Parathyroid adenoma (tissue), 2 donors: Measurements from ENCODE around the gene ABCB9.

Experiments used
- H2AFZ ChIP-seq: fragments of 300-600 bp; sonication (generic); one replicate; pipeline ENCODE4 v1.7.0; 2017; ENCODE audit warnings: antibody characterized with exemption, mild to moderate bottlenecking
- H3K27ac ChIP-seq: fragments of 300-600 bp; sonication (generic); one replicate; pipeline ENCODE4 v1.7.0; 2017
- H3K27me3 ChIP-seq: fragments of 300-600 bp; sonication (generic); one replicate; pipeline ENCODE4 v1.7.0; 2017; ENCODE audit warnings: low read length; ENCODE audit not compliant: control insufficient read depth, insufficient read depth
- H3K36me3 ChIP-seq: fragments of 300-600 bp; sonication (generic); one replicate; pipeline ENCODE4 v1.7.0; 2017; ENCODE audit warnings: low read length; ENCODE audit not compliant: control insufficient read depth, insufficient read depth
- H3K4me1 ChIP-seq: fragments of 300-600 bp; sonication (generic); one replicate; pipeline ENCODE4 v1.7.0; 2017; ENCODE audit warnings: control low read depth
- H3K4me2 ChIP-seq: fragments of 300-600 bp; sonication (generic); one replicate; pipeline ENCODE4 v1.7.0; 2017; ENCODE audit warnings: low read length
- H3K4me3 ChIP-seq: fragments of 300-600 bp; sonication (generic); one replicate; pipeline ENCODE4 v1.7.0; 2017; ENCODE audit warnings: low read depth, low read length
- H3K79me2 ChIP-seq: fragments of 300-600 bp; sonication (generic); one replicate; pipeline ENCODE4 v1.7.0; 2017; ENCODE audit warnings: control low read depth
- H3K9ac ChIP-seq: fragments of 300-600 bp; sonication (generic); one replicate; pipeline ENCODE4 v1.7.0; 2017; ENCODE audit warnings: mild to moderate bottlenecking
- H3K9me3 ChIP-seq: fragments of 300-600 bp; sonication (generic); one replicate; pipeline ENCODE4 v1.7.0; 2017; ENCODE audit warnings: low read length; ENCODE audit not compliant: control insufficient read depth
- CTCF ChIP-seq: fragments of 300-600 bp; sonication (generic); IDR thresholded peaks from one replicate; pipeline ENCODE4 v1.7.0; 2017; ENCODE audit warnings: antibody characterized with exemption, mild to moderate bottlenecking
- donor health status: primary hyperparathyroidism.

Gene ABCB9

GRCh38 chr12:122991623-122992275 lies 25.5 kb upstream of the ABCB9 start:
- Histone ChIP-seq H3K4me3 (no peak overlapping the region), H3K27me3 (no peaks in the 10 kb centered on the region), H3K9ac (no peak overlapping the region), H2AFZ (no peak overlapping the region), H3K9me3 (no peaks in the 10 kb centered on the region), H3K27ac (no peak overlapping the region), H3K79me2 (no peaks in the 10 kb centered on the region), H3K4me1 (no peaks in the 10 kb centered on the region), H3K4me2 (no peak overlapping the region), H3K36me3 (no peaks in the 10 kb centered on the region)
- TF ChIP-seq CTCF, result no peak

- Histone ChIP-seq H3K4me3 (no peak overlapping the region), H3K4me2 (no peak overlapping the region), H2AFZ (no peak overlapping the region), H3K4me1 (no peaks in the 10 kb centered on the region), H3K27me3 (no peaks in the 10 kb centered on the region), H3K27ac (no peak overlapping the region), H3K36me3 (no peaks in the 10 kb centered on the region), H3K79me2 (no peaks in the 10 kb centered on the region), H3K9me3 (no peaks in the 10 kb centered on the region), H3K9ac (no peak overlapping the region)
- TF ChIP-seq CTCF, result no peak
Measured at GRCh38 chr12:122990961-122991622, 24.8 kb upstream of the ABCB9 start.

GRCh38 chr12:122990561-122990960 lies 24.3 kb upstream of the ABCB9 start:
- H3K27ac ChIP-seq, result no peak overlapping the region
- H3K27me3 ChIP-seq, result no peaks in the 10 kb centered on the region
- H3K9ac ChIP-seq, result no peak overlapping the region
- H3K36me3 ChIP-seq, result no peaks in the 10 kb centered on the region
- H2AFZ ChIP-seq, result no peak overlapping the region
- no peak for TF ChIP-seq CTCF
- no peak overlapping the region for H3K4me3 ChIP-seq
- H3K9me3 ChIP-seq, result no peaks in the 10 kb centered on the region
- no peaks in the 10 kb centered on the region for H3K79me2 ChIP-seq
- H3K4me1 ChIP-seq, result peaks cover under 1% of the 10 kb centered on the region
- H3K4me2 ChIP-seq, result no peak overlapping the region

GRCh38 chr12:122989874-122990419 lies 23.7 kb upstream of the ABCB9 start:
- Histone ChIP-seq H3K27ac (no peak overlapping the region), H3K27me3 (no peaks in the 10 kb centered on the region), H3K9me3 (no peaks in the 10 kb centered on the region), H3K36me3 (no peaks in the 10 kb centered on the region), H3K4me3 (no peak overlapping the region), H3K79me2 (no peaks in the 10 kb centered on the region), H2AFZ (no peak overlapping the region), H3K4me1 (peaks cover 6% of the 10 kb centered on the region), H3K9ac (no peak overlapping the region), H3K4me2 (no peak overlapping the region)
- TF ChIP-seq CTCF, result no peak
